ENCODE results near the gene DHX58.
A peak's percentile ranks its signal among the peaks of the same experiment; 100 is the strongest.

DNA sequence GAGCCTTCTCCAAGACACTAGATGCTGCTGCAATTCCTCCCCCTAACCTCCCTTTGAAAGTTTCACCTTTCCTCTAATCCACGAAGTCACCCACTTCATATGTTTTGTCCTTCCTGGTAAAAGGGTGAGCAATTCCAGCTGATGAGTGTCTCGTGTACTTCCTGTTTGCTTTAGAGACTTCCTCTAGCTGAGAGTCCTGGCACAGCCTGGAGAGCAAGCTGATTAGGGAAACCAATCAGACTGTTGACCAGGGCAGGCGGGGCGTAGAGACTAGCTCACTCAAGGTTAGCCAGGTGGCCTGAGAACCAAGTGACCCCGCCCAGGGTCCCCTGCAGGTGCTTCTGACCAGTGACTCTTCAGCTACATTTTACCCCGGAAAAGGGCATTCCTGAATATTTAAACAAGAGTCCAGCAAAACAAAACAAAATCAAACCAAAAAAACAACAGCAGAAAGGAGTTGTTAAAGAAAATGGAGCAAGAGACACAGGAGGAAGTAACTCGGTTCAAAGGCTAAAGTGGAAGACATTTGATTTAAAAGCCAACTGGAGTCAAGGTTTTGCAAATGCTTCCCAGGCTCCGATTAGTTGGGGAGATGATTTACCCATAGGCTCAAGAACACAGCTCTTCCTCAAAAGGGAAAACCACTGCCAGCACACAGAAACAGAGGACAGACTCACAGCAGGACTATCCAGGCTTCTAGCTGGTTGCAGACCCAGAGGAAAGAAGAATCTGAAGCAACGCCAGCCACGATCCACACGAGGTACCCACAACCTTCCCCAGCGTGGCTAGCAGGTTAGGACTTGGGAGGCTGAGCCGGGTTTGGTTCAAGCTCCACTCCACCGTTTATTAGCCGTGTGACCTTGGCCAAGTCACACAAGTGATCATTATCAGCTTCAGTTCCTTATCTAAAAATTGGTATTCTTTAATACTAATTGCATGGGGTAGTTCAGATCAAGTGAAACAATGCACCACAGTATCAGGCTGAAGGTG is 23.4 kb upstream of the DHX58 start:
- TF ChIP-seq, protein P1, sequence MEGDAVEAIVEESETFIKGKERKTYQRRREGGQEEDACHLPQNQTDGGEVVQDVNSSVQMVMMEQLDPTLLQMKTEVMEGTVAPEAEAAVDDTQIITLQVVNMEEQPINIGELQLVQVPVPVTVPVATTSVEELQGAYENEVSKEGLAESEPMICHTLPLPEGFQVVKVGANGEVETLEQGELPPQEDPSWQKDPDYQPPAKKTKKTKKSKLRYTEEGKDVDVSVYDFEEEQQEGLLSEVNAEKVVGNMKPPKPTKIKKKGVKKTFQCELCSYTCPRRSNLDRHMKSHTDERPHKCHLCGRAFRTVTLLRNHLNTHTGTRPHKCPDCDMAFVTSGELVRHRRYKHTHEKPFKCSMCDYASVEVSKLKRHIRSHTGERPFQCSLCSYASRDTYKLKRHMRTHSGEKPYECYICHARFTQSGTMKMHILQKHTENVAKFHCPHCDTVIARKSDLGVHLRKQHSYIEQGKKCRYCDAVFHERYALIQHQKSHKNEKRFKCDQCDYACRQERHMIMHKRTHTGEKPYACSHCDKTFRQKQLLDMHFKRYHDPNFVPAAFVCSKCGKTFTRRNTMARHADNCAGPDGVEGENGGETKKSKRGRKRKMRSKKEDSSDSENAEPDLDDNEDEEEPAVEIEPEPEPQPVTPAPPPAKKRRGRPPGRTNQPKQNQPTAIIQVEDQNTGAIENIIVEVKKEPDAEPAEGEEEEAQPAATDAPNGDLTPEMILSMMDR (IDR thresholded peaks at IDR 0.05; ENCODE audit: extremely low read depth in 1 of 2, insufficient read depth in 1 of 2, low read depth in 1 of 2, low read length in 2 of 2): no peak
- TF ChIP-seq POLR2AphosphoS5 (IDR thresholded peaks at IDR 0.05; ENCODE audit: insufficient read depth, low read depth, low read length): peak; percentile 82
- no peak for TF ChIP-seq EZH2 (IDR thresholded peaks at IDR 0.05; ENCODE audit: borderline replicate concordance, low read depth, low read length, severe bottlenecking)
- peak; percentile 56 for TF ChIP-seq JUN (IDR thresholded peaks at IDR 0.05; ENCODE audit: borderline replicate concordance, insufficient read depth, insufficient read length, low read depth)
- TF ChIP-seq POLR2A (IDR thresholded peaks at IDR 0.05; ENCODE audit: low read depth, low read length): peak; percentile 23

Measured in endothelial cell of umbilical vein (primary cell).